ENCODE data around the gene ARHGAP18.

DNA sequence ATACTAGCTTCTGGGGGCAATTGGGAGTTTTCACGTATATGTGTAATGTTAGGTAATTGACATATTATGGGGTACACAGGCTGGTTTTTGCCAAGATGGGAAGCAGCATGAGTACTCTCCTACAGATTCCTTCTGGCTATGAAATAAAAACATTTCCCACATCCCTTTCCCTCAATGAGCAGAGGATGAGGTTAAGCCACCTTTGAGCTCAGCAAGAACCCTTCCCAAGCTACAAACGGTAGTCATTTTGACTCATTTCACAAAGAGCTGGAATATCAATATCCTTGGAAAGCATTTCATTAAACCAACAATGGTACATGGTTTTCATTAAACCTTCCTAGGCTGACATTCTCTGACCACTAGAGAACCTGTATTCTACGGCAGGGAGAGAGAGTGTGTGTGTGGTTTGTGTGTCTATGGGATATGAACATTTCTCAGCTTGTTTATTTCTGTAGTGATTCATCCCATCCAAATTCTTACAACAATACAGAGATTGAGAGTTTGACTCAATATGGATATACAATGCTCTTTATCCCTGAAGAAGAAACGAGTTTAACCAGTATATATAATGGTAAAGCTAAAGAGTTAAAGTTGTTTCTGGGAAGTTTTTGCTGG, 119.5 kb downstream of the ARHGAP18 start:
- TF ChIP-seq CTCF (IDR thresholded peaks at IDR 0.05) = no peak
- no peak for TF ChIP-seq YY1 (IDR thresholded peaks at IDR 0.05; ENCODE audit: low read depth)
- TF ChIP-seq, protein P1, sequence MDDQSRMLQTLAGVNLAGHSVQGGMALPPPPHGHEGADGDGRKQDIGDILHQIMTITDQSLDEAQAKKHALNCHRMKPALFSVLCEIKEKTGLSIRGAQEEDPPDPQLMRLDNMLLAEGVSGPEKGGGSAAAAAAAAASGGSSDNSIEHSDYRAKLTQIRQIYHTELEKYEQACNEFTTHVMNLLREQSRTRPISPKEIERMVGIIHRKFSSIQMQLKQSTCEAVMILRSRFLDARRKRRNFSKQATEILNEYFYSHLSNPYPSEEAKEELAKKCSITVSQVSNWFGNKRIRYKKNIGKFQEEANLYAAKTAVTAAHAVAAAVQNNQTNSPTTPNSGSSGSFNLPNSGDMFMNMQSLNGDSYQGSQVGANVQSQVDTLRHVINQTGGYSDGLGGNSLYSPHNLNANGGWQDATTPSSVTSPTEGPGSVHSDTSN (IDR thresholded peaks at IDR 0.05) = peak; percentile 33; the same call in 1 of the 2 replicates
- no peak for TF ChIP-seq TAF1 (IDR thresholded peaks at IDR 0.05; ENCODE audit: borderline replicate concordance, low read depth, low read length)
- no peak for TF ChIP-seq USF2 (IDR thresholded peaks at IDR 0.05; ENCODE audit: borderline replicate concordance, low read depth, low read length)
- TF ChIP-seq MXI1 (IDR thresholded peaks at IDR 0.05; ENCODE audit: low read depth, low read length) = no peak
- peak; percentile 43 for TF ChIP-seq JUND (IDR thresholded peaks at IDR 0.05)
- TF ChIP-seq GABPA (IDR thresholded peaks at IDR 0.05; ENCODE audit: low read depth) = no peak
- TF ChIP-seq TEAD4 (IDR thresholded peaks at IDR 0.05; ENCODE audit: borderline replicate concordance, insufficient read depth) = no peak
- no peak for TF ChIP-seq REST (IDR thresholded peaks at IDR 0.05; ENCODE audit: low read depth, low read length)

Measured in SK-N-SH (cell line).